DND-41 (cell line): ENCODE results near the gene NFIL3.

Experiments
- ATAC-seq: fragments of 200-7000 bp; cut with Tn5 transposase; 3 replicates; pipeline ENCODE4 v1.9.1; 2021; ENCODE audit warnings: low read depth; ENCODE audit not compliant: insufficient read depth
- DNase-seq: peaks from one replicate; pipeline ENCODE4 v3.0.0-alpha.2; 2020
- H2AFZ ChIP-seq: 2 replicates; pipeline ENCODE4 v1.6.0; 2012; ENCODE audit warnings: low read depth, low read length
- H3K27ac ChIP-seq: 2 replicates; pipeline ENCODE4 v1.5.1; 2012; ENCODE audit warnings: low read length, inconsistent platforms
- H3K27me3 ChIP-seq: fragments of 200-600 bp; sonication (generic); 2 replicates; pipeline ENCODE4 v1.6.0; 2012; ENCODE audit warnings: low read length, mild to moderate bottlenecking, inconsistent platforms; ENCODE audit not compliant: insufficient read depth, poor library complexity
- H3K36me3 ChIP-seq: 2 replicates; pipeline ENCODE4 v1.5.1; 2012; ENCODE audit warnings: low read length, inconsistent platforms; ENCODE audit not compliant: insufficient read depth
- H3K4me1 ChIP-seq: 2 replicates; pipeline ENCODE4 v1.5.1; 2012; ENCODE audit warnings: mild to moderate bottlenecking, low read length; ENCODE audit not compliant: insufficient read depth
- H3K4me2 ChIP-seq: 2 replicates; pipeline ENCODE4 v1.6.0; 2012; ENCODE audit warnings: mild to moderate bottlenecking, moderate library complexity, low read length, inconsistent platforms; ENCODE audit not compliant: insufficient read depth
- H3K4me3 ChIP-seq, 2 experiments: fragments of 200-600 bp in 1 of 2; shearing (Covaris generic) in 1 of 2; 2 replicates each; pipeline ENCODE4 v1.5.1; 2012 to 2016; ENCODE audit warnings: inconsistent platforms in 2 of 2, low read length in 2 of 2, mild to moderate bottlenecking in 2 of 2, low read depth in 1 of 2, moderate library complexity in 1 of 2
- H3K79me2 ChIP-seq: 2 replicates; pipeline ENCODE4 v1.6.0; 2012; ENCODE audit warnings: low read length, inconsistent platforms; ENCODE audit not compliant: insufficient read depth
- H3K9ac ChIP-seq: 2 replicates; pipeline ENCODE4 v1.6.0; 2012; ENCODE audit warnings: low read depth, mild to moderate bottlenecking, inconsistent platforms, low read length, moderate library complexity
- H3K9me3 ChIP-seq: 2 replicates; pipeline ENCODE4 v1.5.1; 2012; ENCODE audit warnings: low read length, moderate library complexity, mild to moderate bottlenecking, inconsistent platforms; ENCODE audit not compliant: insufficient read depth, severe bottlenecking
- H4K20me1 ChIP-seq: 2 replicates; pipeline ENCODE4 v1.6.0; 2012; ENCODE audit warnings: low read length; ENCODE audit not compliant: insufficient read depth
- CTCF ChIP-seq: IDR thresholded peaks from 2 replicates; pipeline ENCODE4 v1.5.1; 2012; ENCODE audit warnings: borderline replicate concordance, low read length, moderate library complexity, mild to moderate bottlenecking; ENCODE audit not compliant: poor library complexity, severe bottlenecking; ENCODE audit errors: extremely low read depth
- EZH2 ChIP-seq: IDR thresholded peaks from 3 replicates; pipeline ENCODE4 v1.6.1; 2012; ENCODE audit warnings: borderline replicate concordance, low read depth, mild to moderate bottlenecking, moderate library complexity, low read length, inconsistent platforms; ENCODE audit not compliant: severe bottlenecking

NFIL3 gene

GRCh38 chr9:91426123-91426745 lies 2.6 kb upstream of the NFIL3 start:
- Histone ChIP-seq H3K4me2 (no peak overlapping the region), H2AFZ (no peak overlapping the region), H3K9me3 (no peaks in the 10 kb centered on the region), H3K4me3 (no peak overlapping the region), H3K27ac (no peak overlapping the region), H3K27me3 (peaks cover 25% of the 10 kb centered on the region), H3K4me1 (peaks cover 25% of the 10 kb centered on the region), H3K36me3 (no peaks in the 10 kb centered on the region), H3K9ac (no peak overlapping the region), H3K79me2 (peaks cover 17% of the 10 kb centered on the region), H4K20me1 (peaks cover 7% of the 10 kb centered on the region; the same call in 1 of the 2 replicates)
- no peak for TF ChIP-seq EZH2
- TF ChIP-seq CTCF, result peak; percentile 67
- no peak for DNase-seq
- ATAC-seq, result peak; percentile 25; the same call in 1 of the 3 replicates

GRCh38 chr9:91425271-91425670 lies 1.6 kb upstream of the NFIL3 start:
- Histone ChIP-seq H3K27ac (no peak overlapping the region), H4K20me1 (peaks cover 11% of the 10 kb centered on the region; the same call in 1 of the 2 replicates), H3K36me3 (no peaks in the 10 kb centered on the region), H3K4me1 (peaks cover 25% of the 10 kb centered on the region), H3K27me3 (peaks cover 25% of the 10 kb centered on the region), H3K9ac (no peak overlapping the region), H3K4me3 (no peak overlapping the region), H3K4me2 (peak overlapping the region; percentile 88; the same call in 1 of the 2 replicates), H2AFZ (no peak overlapping the region), H3K9me3 (no peaks in the 10 kb centered on the region), H3K79me2 (peaks cover 17% of the 10 kb centered on the region)
- ATAC-seq (no peak), DNase-seq (no peak)
- no peak for TF ChIP-seq CTCF
- no peak for TF ChIP-seq EZH2

GRCh38 chr9:91424403-91425176 lies 958 bp upstream of the NFIL3 start:
- no peaks in the 10 kb centered on the region for H3K9me3 ChIP-seq
- no peak overlapping the region for H3K27ac ChIP-seq
- H3K36me3 ChIP-seq, result no peaks in the 10 kb centered on the region
- H2AFZ ChIP-seq, result peak overlapping the region; percentile 72
- H3K79me2 ChIP-seq, result peaks cover 17% of the 10 kb centered on the region
- H3K4me1 ChIP-seq, result peaks cover 25% of the 10 kb centered on the region
- peak overlapping the region; percentile 42 to 74; a peak in 3 of 4 replicates for H3K4me3 ChIP-seq
- peak overlapping the region; percentile 59 for H3K9ac ChIP-seq
- peak overlapping the region; percentile 88 for H3K4me2 ChIP-seq
- ATAC-seq, result no peak; the same call in 2 of the 3 replicates
- no peak for TF ChIP-seq CTCF
- TF ChIP-seq EZH2, result no peak
- DNase-seq, result peak; percentile 51
- H4K20me1 ChIP-seq, result peaks cover 11% of the 10 kb centered on the region; the same call in 1 of the 2 replicates
- H3K27me3 ChIP-seq, result peaks cover 24% of the 10 kb centered on the region
